Body of pancreas (tissue), 4 donors: Measurements from ENCODE around the gene WDR17.

Experiments
- CTCF ChIP-seq, 7 experiments: fragments of 450-650 bp in 4 of 7; fragments of 200-600 bp in 3 of 7; sonication (generic) in 3 of 7; IDR thresholded peaks; one replicate each; pipeline ENCODE4 v1.5.1; 2016 to 2019; ENCODE audit warnings: antibody characterized with exemption in 7 of 7
- POLR2A ChIP-seq, 3 donors: fragments of 450-650 bp; IDR thresholded peaks; one replicate each; pipeline ENCODE4 v1.6.1; 2016; ENCODE audit warnings: antibody characterized with exemption in 3 of 3, mild to moderate bottlenecking in 2 of 3

DNA sequence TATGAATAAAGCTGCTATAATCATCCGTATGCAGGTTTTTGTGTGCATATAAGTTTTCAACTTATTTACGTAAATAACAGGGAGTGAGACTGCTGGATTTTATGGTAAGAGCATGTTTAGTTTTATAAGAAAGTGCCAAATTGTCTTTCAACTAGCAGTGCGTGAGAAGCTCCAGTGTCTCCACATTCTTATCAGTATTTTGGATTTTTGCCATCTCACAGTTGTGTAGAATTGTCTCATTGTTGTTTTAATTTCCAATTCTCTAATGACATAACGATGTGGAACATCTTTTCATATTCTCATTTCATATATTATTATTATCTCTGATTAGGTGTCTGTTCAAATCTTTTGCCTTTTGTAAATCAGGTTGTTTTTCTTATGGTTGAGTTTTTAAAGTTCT lies 49.0 kb upstream of the WDR17 start:
- no peak for TF ChIP-seq CTCF (IDR thresholded peaks at IDR 0.05)
- TF ChIP-seq POLR2A (IDR thresholded peaks at IDR 0.05): no peak
